Prostate gland (tissue), 2 donors: ENCODE data around the gene TEAD4. TPM values are rescaled to one million over a fixed set of nuclear protein-coding genes. Genes with fewer than 3 reads are reported as not detected.
A peak's percentile ranks its signal among the peaks of the same experiment; 100 is the strongest.

Experiments used
- DNase-seq: peaks from one replicate; pipeline ENCODE4 v3.0.0-alpha.2; 2019; ENCODE audit warnings: low spot score
- H3K27ac ChIP-seq, 2 donors: fragments of 200-600 bp; sonication (generic); 2 replicates each; pipeline ENCODE4 v1.5.1; 2017 to 2019
- H3K27me3 ChIP-seq: fragments of 200-600 bp; sonication (generic); replicated peaks from 2 replicates; pipeline ENCODE4 v1.5.1; 2019; ENCODE audit not compliant: insufficient read depth
- H3K36me3 ChIP-seq, 2 donors: fragments of 200-600 bp; sonication (generic); 1 replicate in 1 of 2; 2 replicates in 1 of 2; pipeline versions ENCODE4 v1.5.1 to v1.8.1; 2017 to 2019
- H3K4me1 ChIP-seq: fragments of 200-600 bp; sonication (generic); replicated peaks from 2 replicates; pipeline ENCODE4 v1.5.1; 2019
- H3K4me3 ChIP-seq, 2 donors: fragments of 200-600 bp; sonication (generic); 2 replicates each; pipeline ENCODE4 v1.5.1; 2017 to 2019
- H3K9me3 ChIP-seq: fragments of 200-600 bp; sonication (generic); 2 replicates; pipeline ENCODE4 v1.5.1; 2017
- CTCF ChIP-seq, 4 experiments: fragments of 200-600 bp in 2 of 4; fragments of 450-650 bp in 2 of 4; sonication (generic) in 2 of 4; IDR thresholded peaks; 1 replicate in 3 of 4; 2 replicates in 1 of 4; pipeline ENCODE4 v1.5.1; 2016 to 2019; ENCODE audit warnings: antibody characterized with exemption in 4 of 4, mild to moderate bottlenecking in 2 of 4, moderate library complexity in 2 of 4
- POLR2A ChIP-seq: fragments of 450-650 bp; IDR thresholded peaks from one replicate; pipeline ENCODE4 v1.6.1; 2016; ENCODE audit warnings: antibody characterized with exemption, mild to moderate bottlenecking
- POLR2AphosphoS5 ChIP-seq: sonication (generic); formaldehyde crosslinking; IDR thresholded peaks from one replicate; pipeline ENCODE4 v1.6.1; 2017; ENCODE audit warnings: antibody characterized with exemption
- WGBS: methylation state at CpG from one replicate; pipeline ENCODE4 v1.1.5; 2018; 5-methylcytosine and 5-hydroxymethylcytosine counted together
- intact Hi-C: fragments of 100-400 bp; cut with DNase I; formaldehyde crosslinking; loops from one replicate; pipeline ENCODE4 v1.14.2; 2022
- total RNA-seq, 2 donors: library from RNA; depleted of rRNA; stranded (reverse); fragments of >200 nt; gene quantifications; one replicate each; pipeline ENCODE4 v1.1.0, GENCODE V29; 2016

TEAD4 gene
- total RNA-seq, 2 donors from 2014 or later, result 9.9 to 20.9 TPM

- no peak overlapping the region for H3K4me3 ChIP-seq
- H3K36me3 ChIP-seq, result no peaks in the 10 kb centered on the region
- no peak for TF ChIP-seq POLR2AphosphoS5
- peak in 3 of 4 experiments; percentile 31 to 50 (median 39) for TF ChIP-seq CTCF (IDR thresholded peaks at IDR 0.05)
- H3K27ac ChIP-seq, result no peak overlapping the region
- peak; percentile 37 for DNase-seq
- intact Hi-C loops, result no loop called here
- WGBS, result 72% methylated on average over 11 of the region's 11 CpGs
- H3K27me3 ChIP-seq, result no peaks in the 10 kb centered on the region
- H3K9me3 ChIP-seq, result no peaks in the 10 kb centered on the region
- no peaks in the 10 kb centered on the region for H3K4me1 ChIP-seq
These were observed 82.5 kb downstream of the TEAD4 start for GRCh38 chr12:3041558-3042164.

DNA sequence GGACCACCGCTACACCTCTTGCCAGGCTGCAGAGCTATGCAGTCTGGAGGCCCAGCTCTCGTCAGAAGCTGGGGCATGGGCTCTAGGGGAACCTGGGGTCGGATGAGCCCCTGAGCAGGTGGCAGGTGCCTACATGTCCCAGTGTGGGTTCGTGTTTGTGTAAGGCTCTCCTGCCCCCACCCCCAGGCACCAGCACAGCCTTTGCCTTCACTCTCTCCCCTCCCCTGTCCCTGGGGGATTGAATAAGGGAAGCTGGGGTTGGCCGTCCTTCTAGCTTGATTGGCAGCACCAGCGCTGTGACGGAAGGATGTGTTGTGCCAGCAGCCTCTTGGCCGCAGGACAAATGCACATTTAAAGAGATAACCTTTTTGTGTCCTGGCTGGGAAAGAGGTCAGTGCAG is 83.2 kb downstream of the TEAD4 start:
- 33% methylated on average over 8 of the region's 8 CpGs for WGBS

GRCh38 chr12:3042826-3043225 is 83.6 kb downstream of the TEAD4 start:
- Histone ChIP-seq H3K4me1 (no peaks in the 10 kb centered on the region), H3K27me3 (no peaks in the 10 kb centered on the region), H3K4me3 (no peak overlapping the region), H3K27ac (no peak overlapping the region), H3K9me3 (no peaks in the 10 kb centered on the region), H3K36me3 (no peaks in the 10 kb centered on the region)
- TF ChIP-seq POLR2A, result no peak
- TF ChIP-seq POLR2AphosphoS5, result no peak
- no peak for TF ChIP-seq CTCF (IDR thresholded peaks at IDR 0.05)
- no peak for DNase-seq
- WGBS, result 89% methylated on average over 4 of the region's 4 CpGs
- intact Hi-C loops, result no loop called here

More for the DNA sequence above, 83.2 kb downstream of the TEAD4 start:
- intact Hi-C loops, result no loop called here
- Histone ChIP-seq H3K9me3 (no peaks in the 10 kb centered on the region), H3K4me3 (no peak overlapping the region), H3K4me1 (no peaks in the 10 kb centered on the region), H3K27ac (no peak overlapping the region), H3K27me3 (no peaks in the 10 kb centered on the region), H3K36me3 (no peaks in the 10 kb centered on the region)
- no peak for DNase-seq
- TF ChIP-seq POLR2A, result no peak
- TF ChIP-seq CTCF (IDR thresholded peaks at IDR 0.05), result no peak
- TF ChIP-seq POLR2AphosphoS5, result no peak

- Histone ChIP-seq H3K4me1 (no peaks in the 10 kb centered on the region), H3K27me3 (no peaks in the 10 kb centered on the region), H3K27ac (no peak overlapping the region), H3K4me3 (no peak overlapping the region), H3K9me3 (no peaks in the 10 kb centered on the region), H3K36me3 (no peaks in the 10 kb centered on the region)
- intact Hi-C loops, result no loop called here
- TF ChIP-seq POLR2AphosphoS5 (no peak), POLR2A (no peak), CTCF (IDR thresholded peaks at IDR 0.05) (no peak)
- no peak for DNase-seq
- WGBS, result 85% methylated on average over 7 of the region's 7 CpGs
These were observed 84.2 kb downstream of the TEAD4 start for GRCh38 chr12:3043406-3043805.

- whole genome bisulfite sequencing, result 76% methylated on average over 8 of the region's 8 CpGs
- TF ChIP-seq POLR2AphosphoS5, result no peak
- no peak for TF ChIP-seq POLR2A
- no peak for TF ChIP-seq CTCF (IDR thresholded peaks at IDR 0.05)
- Histone ChIP-seq H3K27ac (no peak overlapping the region), H3K4me3 (no peak overlapping the region), H3K27me3 (no peaks in the 10 kb centered on the region), H3K9me3 (no peaks in the 10 kb centered on the region), H3K36me3 (no peaks in the 10 kb centered on the region), H3K4me1 (no peaks in the 10 kb centered on the region)
- intact Hi-C loops, result no loop called here
- no peak for DNase-seq
These were observed 85.0 kb downstream of the TEAD4 start for GRCh38 chr12:3044141-3044630.
